GM18907 (cell line): ENCODE data around the gene LIMA1.

Experiments
- ATAC-seq: cut with Tn5 transposase; IDR thresholded peaks from one replicate; pipeline ENCODE4 v1.9.1; 2021; ENCODE audit warnings: mild to moderate bottlenecking, moderate library complexity; ENCODE audit not compliant: unreplicated experiment

Gene LIMA1

GRCh38 chr12:50192236-50192635, 91.1 kb downstream of the LIMA1 start:
- ATAC-seq, result no peak

DNA sequence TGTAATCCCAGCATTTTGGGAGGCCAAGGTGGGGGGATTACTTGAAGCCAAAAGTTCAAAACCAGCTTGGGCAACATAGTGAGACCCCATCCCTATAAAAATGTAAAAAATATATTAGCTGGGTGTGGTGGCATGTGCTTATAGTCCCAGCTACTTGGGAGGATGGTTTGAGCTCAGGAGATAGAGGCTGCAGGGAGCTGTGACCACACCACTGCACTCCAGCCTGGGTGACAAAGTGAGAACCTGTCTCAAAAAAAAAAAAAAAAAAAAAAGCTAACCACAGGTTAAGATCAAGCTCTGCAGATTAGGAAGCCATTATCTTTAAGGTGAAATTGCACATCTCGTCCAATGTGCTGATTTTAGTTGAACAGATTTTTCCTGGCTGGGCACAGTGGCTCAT, 92.5 kb downstream of the LIMA1 start:
- ATAC-seq, result no peak

GRCh38 chr12:50188875-50189575, 94.3 kb downstream of the LIMA1 start:
- no peak for ATAC-seq

DNA sequence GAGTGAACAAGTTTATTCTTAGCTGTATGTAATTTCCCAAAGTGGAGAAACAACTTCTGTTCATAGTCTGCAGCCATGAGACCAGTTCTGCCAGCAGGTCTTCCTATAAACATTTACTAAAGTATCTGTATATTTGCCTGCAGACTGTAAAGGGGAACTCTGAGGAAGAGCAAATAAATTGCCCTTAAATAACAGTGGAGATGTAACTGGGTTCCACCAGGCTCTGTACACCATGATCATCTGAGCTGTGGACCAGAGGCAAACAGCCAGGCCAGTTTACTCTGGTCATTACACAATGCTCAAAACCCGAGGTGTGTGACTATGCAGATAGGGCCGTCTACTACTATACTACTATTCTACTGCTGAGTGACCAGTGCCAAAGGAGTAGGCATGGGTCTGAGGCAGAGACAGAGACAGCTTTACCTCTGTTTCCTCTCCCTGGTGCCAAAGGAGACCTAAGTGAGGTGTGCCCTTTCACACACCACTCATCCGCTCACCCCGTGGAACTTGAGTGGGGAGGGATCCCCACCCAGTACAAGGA, 95.0 kb downstream of the LIMA1 start:
- ATAC-seq, result no peak

GRCh38 chr12:50187084-50187900, 96.0 kb downstream of the LIMA1 start:
- peak; percentile 44 for ATAC-seq

DNA sequence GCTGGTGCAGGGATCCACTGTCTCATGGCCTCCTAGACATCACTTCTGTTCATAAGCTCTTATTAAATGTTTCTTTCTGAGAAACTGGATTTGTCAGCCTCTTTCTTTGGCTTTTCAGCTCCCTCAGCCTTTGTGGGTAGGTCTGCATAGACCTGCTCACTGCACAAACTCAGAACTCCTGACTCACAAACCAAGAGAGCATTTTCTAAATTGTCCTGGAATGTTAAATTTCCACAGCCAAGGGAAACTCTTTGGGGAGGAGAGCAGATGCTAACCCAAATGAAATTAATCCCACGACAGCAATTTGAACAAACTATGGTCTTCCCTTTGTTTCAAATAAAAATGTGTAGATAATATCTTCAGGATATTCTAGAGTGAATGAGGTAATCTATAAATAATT, 96.6 kb downstream of the LIMA1 start:
- no peak for ATAC-seq

- ATAC-seq, result no peak
Measured at GRCh38 chr12:50185970-50186663, 97.2 kb downstream of the LIMA1 start.

DNA sequence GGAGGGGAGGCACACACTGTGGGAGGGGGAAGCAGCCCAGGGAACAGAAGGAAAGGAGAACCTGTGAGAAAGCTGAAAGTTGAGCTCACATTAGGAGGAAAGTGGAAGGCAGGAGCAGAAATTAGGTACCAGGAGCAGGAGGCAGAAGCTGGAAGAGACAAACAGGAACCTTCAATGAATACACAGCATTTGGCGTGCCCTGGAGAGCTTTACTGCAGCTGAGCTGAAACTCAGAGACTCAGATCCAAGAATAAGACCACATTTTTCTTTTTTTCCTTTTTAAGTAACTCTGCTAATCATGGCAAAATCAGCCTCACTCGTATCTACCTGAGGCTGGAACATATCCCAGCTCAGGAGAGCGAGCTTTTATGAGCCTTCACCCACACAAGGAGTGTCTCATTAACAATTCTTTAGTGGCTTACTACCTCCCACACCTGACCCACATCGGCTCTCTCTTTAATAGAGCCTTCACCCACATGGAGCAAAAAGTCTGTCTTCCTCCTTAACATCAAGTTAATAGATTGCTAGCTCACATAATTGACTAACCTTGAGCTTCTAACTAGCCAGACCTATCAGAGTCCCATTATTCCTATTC, 97.9 kb downstream of the LIMA1 start:
- ATAC-seq, result no peak

GRCh38 chr12:50184261-50184660, 99.1 kb downstream of the LIMA1 start:
- no peak for ATAC-seq

- no peak for ATAC-seq
Measured at GRCh38 chr12:50182461-50182860, 100.9 kb downstream of the LIMA1 start.

DNA sequence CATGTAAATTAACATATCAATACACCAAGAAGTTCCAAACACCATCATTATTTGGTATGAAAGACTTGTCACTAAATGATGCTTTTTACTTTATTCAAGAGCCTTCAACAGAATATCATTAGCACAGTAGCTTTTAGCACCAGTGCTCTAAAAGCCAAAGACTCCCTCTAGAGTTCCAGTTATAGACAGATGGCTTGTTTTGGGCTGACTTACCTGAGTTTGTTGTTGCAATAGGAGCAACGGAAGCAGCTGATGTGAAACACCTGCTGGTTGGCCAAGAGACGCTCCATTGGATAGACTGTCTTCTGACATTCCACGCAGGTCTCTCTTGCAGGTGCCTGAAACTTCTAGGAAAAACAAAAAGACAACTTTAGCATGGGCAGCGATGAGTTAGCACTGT, 101.6 kb downstream of the LIMA1 start:
- no peak for ATAC-seq

DNA sequence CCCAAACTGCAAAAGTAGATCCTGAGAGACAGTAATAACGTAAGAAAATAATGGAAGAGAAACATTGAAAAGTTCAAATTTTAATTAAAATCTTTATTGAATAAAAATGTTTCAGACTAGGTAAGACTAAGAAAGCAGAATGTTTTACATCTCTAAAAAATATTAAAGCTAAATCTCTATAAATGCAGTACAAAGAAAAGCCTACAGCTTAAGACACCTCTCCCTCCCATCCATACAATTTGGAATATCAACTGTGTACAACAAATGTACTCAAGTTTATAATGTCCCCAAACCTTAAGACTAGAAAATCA, 107.6 kb downstream of the LIMA1 start:
- ATAC-seq, result no peak

GRCh38 chr12:50174971-50175715, 108.2 kb downstream of the LIMA1 start:
- ATAC-seq, result no peak

- peak; percentile 97 for ATAC-seq
Measured at GRCh38 chr12:50167049-50167828, 116.1 kb downstream of the LIMA1 start, which contains the start of gene CERS5. CERS5 (minus strand) TSS chr12:50167369; CDS start chr12:50167297, 72 bp downstream.

GRCh38 chr12:50166799-50167048, 116.6 kb downstream of the LIMA1 start:
- ATAC-seq, result no peak

GRCh38 chr12:50164963-50165362, 118.4 kb downstream of the LIMA1 start:
- ATAC-seq, result no peak

- no peak for ATAC-seq
Measured at GRCh38 chr12:50162230-50162629, 121.1 kb downstream of the LIMA1 start.

GRCh38 chr12:50160643-50161042, 122.7 kb downstream of the LIMA1 start:
- no peak for ATAC-seq

- no peak for ATAC-seq
Measured at GRCh38 chr12:50157259-50157658, 126.1 kb downstream of the LIMA1 start.

- ATAC-seq, result no peak
Measured at GRCh38 chr12:50156641-50157040, 126.7 kb downstream of the LIMA1 start.
